Measurements from ENCODE around the gene MLLT10.

GRCh38 chr10:21520949-21521348 lies 13.1 kb upstream of the MLLT10 start:
- TF ChIP-seq CTCF (conservative IDR thresholded peaks at IDR 0.05; ENCODE audit: low read depth, low read length) (no peak), EZH2 (IDR thresholded peaks at IDR 0.05; ENCODE audit: borderline replicate concordance, low read depth, low read length, poor library complexity, severe bottlenecking) (no peak)
